NCI-H2196 (cell line): Measurements from ENCODE around the gene ITGA11.

Experiments used
- DNase-seq: peaks from one replicate; lab custom pipeline; 2025; ENCODE audit not compliant: unreplicated experiment; lab: John Stamatoyannopoulos, UW

The ITGA11 gene

GRCh38 chr15:68360721-68361120 lies 71.2 kb downstream of the ITGA11 start:
- no peak for DNase-seq

- DNase-seq: no peak
These were observed 75.2 kb downstream of the ITGA11 start for GRCh38 chr15:68356778-68357177.

- no peak for DNase-seq
These were observed 77.0 kb downstream of the ITGA11 start for GRCh38 chr15:68354923-68355322.

GRCh38 chr15:68354268-68354667 lies 77.7 kb downstream of the ITGA11 start:
- DNase-seq: no peak

- DNase-seq: no peak
These were observed 78.4 kb downstream of the ITGA11 start for GRCh38 chr15:68353421-68354135.

GRCh38 chr15:68352401-68353062 lies 79.4 kb downstream of the ITGA11 start:
- DNase-seq: peak; percentile 28

GRCh38 chr15:68349151-68349550 lies 82.8 kb downstream of the ITGA11 start:
- no peak for DNase-seq

- no peak for DNase-seq
These were observed 83.4 kb downstream of the ITGA11 start for GRCh38 chr15:68348606-68349005.

GRCh38 chr15:68348081-68348480 lies 83.9 kb downstream of the ITGA11 start:
- DNase-seq: no peak

GRCh38 chr15:68347392-68347791 lies 84.6 kb downstream of the ITGA11 start:
- no peak for DNase-seq

- no peak for DNase-seq
These were observed 85.0 kb downstream of the ITGA11 start for GRCh38 chr15:68346979-68347378.

GRCh38 chr15:68345481-68345880 lies 86.5 kb downstream of the ITGA11 start:
- DNase-seq: no peak

- no peak for DNase-seq
These were observed 87.4 kb downstream of the ITGA11 start for GRCh38 chr15:68344600-68344999.

GRCh38 chr15:68343579-68344225 lies 88.3 kb downstream of the ITGA11 start:
- DNase-seq: no peak

- no peak for DNase-seq
These were observed 89.9 kb downstream of the ITGA11 start for GRCh38 chr15:68341760-68342725.

- DNase-seq: no peak
These were observed 91.0 kb downstream of the ITGA11 start for GRCh38 chr15:68340726-68341671.

GRCh38 chr15:68339481-68339880 lies 92.5 kb downstream of the ITGA11 start:
- no peak for DNase-seq

GRCh38 chr15:68337826-68338225 lies 94.1 kb downstream of the ITGA11 start:
- no peak for DNase-seq

- no peak for DNase-seq
These were observed 95.4 kb downstream of the ITGA11 start for GRCh38 chr15:68336516-68336915.

GRCh38 chr15:68335655-68336054 lies 96.3 kb downstream of the ITGA11 start:
- no peak for DNase-seq
